Measurements from ENCODE around the gene RAB1A. TPM values are rescaled to one million over a fixed set of nuclear protein-coding genes. Genes with fewer than 3 reads are reported as not detected.

RAB1A gene
- total RNA-seq, 1 experiment from 2014 or later: 165 TPM

GRCh38 chr2:65103013-65103715, 26.7 kb downstream of the RAB1A start:
- Histone ChIP-seq H3K79me2 (ENCODE audit: low read depth) (peaks cover 76% of the 10 kb centered on the region), H3K9me3 (ENCODE audit: insufficient read depth, low read depth) (no peaks in the 10 kb centered on the region), H3K4me2 (no peak overlapping the region), H4K20me1 (ENCODE audit: insufficient read depth) (peaks cover 84% of the 10 kb centered on the region), H3K4me1 (replicated peaks; ENCODE audit: insufficient read depth) (no peaks in the 10 kb centered on the region), H3F3A (ENCODE audit: insufficient read depth, low read depth) (peaks cover 12% of the 10 kb centered on the region; the same call in 1 of the 2 replicates), H3K27me3 (ENCODE audit: insufficient read depth, low read depth) (no peaks in the 10 kb centered on the region), H3K36me3 (ENCODE audit: low read depth) (peaks cover 32% of the 10 kb centered on the region; the same call in 1 of the 2 replicates), H3K4me3 (no peak overlapping the region), H3K9me2 (ENCODE audit: insufficient read depth) (no peaks in the 10 kb centered on the region), H3K27ac (no peak overlapping the region), H2AFZ (no peak overlapping the region)
- BruUV-seq (replicated peaks): no TSS peak
- no peak for TF ChIP-seq EZH2 (IDR thresholded peaks at IDR 0.05; ENCODE audit: low read depth)
- no peak for TF ChIP-seq CTCF (conservative IDR thresholded peaks at IDR 0.05)
- ChIA-PET CTCF (interaction anchor here (0.6 to 0.7 kb wide), 2 partner anchors 9 to 85 kb away, joined by 3 to 4 read pairs; no protein-coding TSS in a partner anchor), POLR2A (ENCODE audit: unreplicated experiment) (interaction anchor here (0.6 kb wide), 1 partner anchor 27 kb away, joined by 4 read pairs; the partner anchor contains the start of gene RAB1A)
- DNase-seq: no peak
- intact Hi-C loops (cut with micrococcal nuclease; ENCODE audit: unreplicated experiment): no loop called here

GRCh38 chr2:65101071-65101470, 28.8 kb downstream of the RAB1A start:
- POLR2A ChIA-PET (ENCODE audit: unreplicated experiment): interaction anchor here (0.6 kb wide), 1 partner anchor 429 kb away, joined by 5 read pairs; no protein-coding TSS in a partner anchor
- CTCF ChIA-PET: interaction anchor here (0.6 to 1.1 kb wide), 2 partner anchors 8 to 26 kb away, joined by 3 to 4 read pairs; no protein-coding TSS in a partner anchor

GRCh38 chr2:65098741-65099140, 31.2 kb downstream of the RAB1A start:
- H4K20me1 ChIP-seq (ENCODE audit: insufficient read depth): peaks cover 73% of the 10 kb centered on the region
- H3K36me3 ChIP-seq (ENCODE audit: low read depth): peaks cover 41% of the 10 kb centered on the region
- no peak for TF ChIP-seq CTCF (conservative IDR thresholded peaks at IDR 0.05)
- no peak overlapping the region for H3K4me2 ChIP-seq
- no TSS peak for BruUV-seq (replicated peaks)
- H3K9me2 ChIP-seq (ENCODE audit: insufficient read depth): no peaks in the 10 kb centered on the region
- peaks cover 8% of the 10 kb centered on the region for H3F3A ChIP-seq (ENCODE audit: insufficient read depth, low read depth)
- ChIA-PET POLR2A (ENCODE audit: unreplicated experiment) (no interaction called here), CTCF (no interaction called here)
- no peak overlapping the region for H3K4me3 ChIP-seq
- no peaks in the 10 kb centered on the region for H3K27me3 ChIP-seq (ENCODE audit: insufficient read depth, low read depth)
- no peak overlapping the region for H3K27ac ChIP-seq
- peaks cover 67% of the 10 kb centered on the region for H3K79me2 ChIP-seq (ENCODE audit: low read depth)
- intact Hi-C loops (cut with micrococcal nuclease; ENCODE audit: unreplicated experiment): no loop called here
- H2AFZ ChIP-seq: no peak overlapping the region
- DNase-seq: no peak
- no peaks in the 10 kb centered on the region for H3K4me1 ChIP-seq (replicated peaks; ENCODE audit: insufficient read depth)
- no peaks in the 10 kb centered on the region for H3K9me3 ChIP-seq (ENCODE audit: insufficient read depth, low read depth)

More at GRCh38 chr2:65101071-65101470, 28.8 kb downstream of the RAB1A start:
- no peak for DNase-seq
- H3K4me2 ChIP-seq: no peak overlapping the region
- intact Hi-C loops (cut with micrococcal nuclease; ENCODE audit: unreplicated experiment): no loop called here
- H3K36me3 ChIP-seq (ENCODE audit: low read depth): peaks cover 38% of the 10 kb centered on the region
- no peak overlapping the region for H2AFZ ChIP-seq
- H3K9me3 ChIP-seq (ENCODE audit: insufficient read depth, low read depth): no peaks in the 10 kb centered on the region
- H3K79me2 ChIP-seq (ENCODE audit: low read depth): peaks cover 73% of the 10 kb centered on the region
- H3F3A ChIP-seq (ENCODE audit: insufficient read depth, low read depth): peaks cover 14% of the 10 kb centered on the region
- no TSS peak for BruUV-seq (replicated peaks)
- H3K4me1 ChIP-seq (replicated peaks; ENCODE audit: insufficient read depth): no peaks in the 10 kb centered on the region
- H3K9me2 ChIP-seq (ENCODE audit: insufficient read depth): no peaks in the 10 kb centered on the region
- peaks cover 81% of the 10 kb centered on the region for H4K20me1 ChIP-seq (ENCODE audit: insufficient read depth)
- no peaks in the 10 kb centered on the region for H3K27me3 ChIP-seq (ENCODE audit: insufficient read depth, low read depth)
- no peak overlapping the region for H3K4me3 ChIP-seq
- TF ChIP-seq EZH2 (IDR thresholded peaks at IDR 0.05; ENCODE audit: low read depth): no peak
- no peak for TF ChIP-seq CTCF (conservative IDR thresholded peaks at IDR 0.05)
- H3K27ac ChIP-seq: no peak overlapping the region
